ENCODE results near the gene GRIA4.
"Not testable (repeated sequence)": the region's sequence is repeated elsewhere in the genome, so short reads cannot be mapped to it uniquely, and the experiment has no call there.

GRCh38 chr11:106003094-106003493, 393.2 kb downstream of the GRIA4 start:
- not testable (repeated sequence) for TF ChIP-seq POLR2A, CTCF (IDR thresholded peaks at IDR 0.05)

All from heart left ventricle (tissue), 13 donors.